ENCODE data around the gene OTUB2.

Gene OTUB2

DNA sequence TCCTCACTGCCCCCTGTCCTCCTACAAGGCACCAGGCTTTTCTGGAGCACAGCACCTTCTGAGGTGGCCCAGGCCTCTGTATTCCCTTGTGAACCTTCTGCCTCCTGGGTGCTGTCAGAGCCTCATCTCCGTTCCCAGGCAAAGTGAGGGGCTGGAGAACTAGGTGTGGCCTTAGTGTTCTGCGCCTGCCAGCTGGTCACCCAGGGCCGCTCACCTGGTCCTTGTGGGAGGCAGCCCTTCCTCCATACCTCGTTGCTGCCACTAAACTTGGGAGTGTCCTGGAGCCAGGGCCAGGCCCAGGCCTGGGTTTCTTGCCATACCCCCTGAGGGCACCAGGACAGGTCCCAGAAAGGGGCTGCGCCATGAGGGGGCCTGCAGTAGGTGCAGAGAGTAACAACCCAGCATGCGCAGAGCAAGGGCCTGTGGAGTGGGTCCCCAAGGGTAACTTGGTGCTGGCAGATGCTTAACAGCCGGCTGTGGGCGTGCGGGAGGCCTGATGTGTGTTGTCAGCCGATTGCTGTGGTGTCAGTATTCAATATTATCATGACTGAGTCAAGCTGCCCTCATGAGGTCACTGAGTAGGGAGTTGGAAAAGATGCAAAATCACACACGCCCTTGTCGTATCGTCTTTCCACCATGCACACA is 17.1 kb downstream of the OTUB2 start:
- DNase-seq, result no peak

- no peak for DNase-seq
These were observed 17.8 kb downstream of the OTUB2 start for GRCh38 chr14:94043756-94044475.

GRCh38 chr14:94044476-94045091 is 18.4 kb downstream of the OTUB2 start:
- no peak for DNase-seq

DNA sequence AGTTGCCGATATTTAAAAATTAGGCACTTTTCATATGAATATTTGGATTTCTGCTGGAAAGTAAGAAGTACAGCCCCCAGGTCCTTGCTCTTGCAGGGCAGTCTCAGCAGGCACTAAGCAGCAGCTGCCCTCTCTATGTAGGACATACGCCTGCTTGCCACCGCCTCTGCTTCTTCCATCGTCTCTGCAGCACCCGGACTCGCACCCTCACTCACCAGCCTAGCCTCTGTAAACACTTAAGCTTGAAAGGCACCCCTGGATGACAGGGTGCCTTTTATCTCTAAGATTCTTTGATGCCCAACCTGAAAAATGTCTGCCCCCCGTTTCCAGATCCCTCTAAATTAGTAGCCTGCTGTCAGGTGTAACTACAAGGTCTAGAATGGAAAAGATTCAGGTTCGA is 19.0 kb downstream of the OTUB2 start:
- DNase-seq, result no peak

DNA sequence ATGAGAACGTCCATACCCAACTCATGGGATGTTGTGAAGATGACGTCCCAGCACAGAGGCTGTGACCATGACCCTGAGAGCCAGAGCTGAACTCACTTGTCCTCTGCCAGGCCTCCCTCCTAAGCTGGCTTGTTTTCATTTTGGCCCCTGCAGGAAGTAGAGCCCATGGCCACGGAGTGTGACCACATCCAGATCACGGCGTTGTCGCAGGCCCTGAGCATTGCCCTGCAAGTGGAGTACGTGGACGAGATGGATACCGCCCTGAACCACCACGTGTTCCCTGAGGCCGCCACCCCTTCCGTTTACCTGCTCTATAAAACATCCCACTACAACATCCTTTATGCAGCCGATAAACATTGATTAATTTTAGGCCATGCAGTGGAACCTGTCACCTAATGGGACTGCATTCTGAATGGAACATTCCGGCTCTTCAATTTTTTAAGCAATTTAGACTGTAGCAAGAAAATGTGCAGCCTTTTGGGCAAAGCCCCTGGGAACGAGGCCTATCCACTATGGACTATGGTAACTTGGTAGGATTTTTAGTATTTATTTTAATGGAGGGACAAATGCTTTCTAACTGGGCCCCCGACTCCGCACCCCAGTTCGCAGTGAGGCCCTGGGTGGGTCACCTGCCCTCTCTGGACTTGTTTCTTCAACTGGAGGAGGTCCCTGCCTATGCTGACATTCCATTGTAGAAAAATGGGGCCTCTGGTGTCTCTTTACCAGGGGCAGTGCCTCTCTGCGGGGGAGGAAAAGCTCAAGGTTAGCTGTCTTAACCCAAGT is 19.6 kb downstream of the OTUB2 start:
- DNase-seq, result no peak

DNA sequence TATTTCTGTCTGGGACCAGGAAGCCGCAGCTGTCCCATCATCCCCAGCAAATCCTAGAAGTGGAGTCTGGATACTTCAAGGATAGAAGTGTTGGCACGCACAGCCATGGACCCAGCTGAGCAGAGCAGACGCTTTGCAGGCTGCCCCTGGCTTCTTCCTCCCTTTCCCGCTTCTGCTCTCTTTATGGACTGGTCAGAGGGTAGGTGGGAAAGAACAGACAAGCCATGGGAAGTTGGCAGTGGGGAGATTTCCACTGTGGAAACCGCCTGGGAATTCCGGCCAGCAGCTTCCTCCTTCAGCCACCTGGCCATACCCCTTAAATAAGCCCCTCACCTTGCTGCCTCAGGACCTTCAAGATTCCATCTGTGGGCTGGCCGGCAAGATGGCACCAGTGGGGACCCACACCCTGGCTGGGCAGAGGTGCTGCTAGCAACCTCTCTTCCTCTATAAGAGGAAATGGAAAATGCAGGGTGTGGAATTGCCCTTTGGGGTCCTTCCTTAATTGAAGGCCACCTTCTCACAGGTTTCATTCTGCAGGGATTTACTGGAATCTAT is 20.6 kb downstream of the OTUB2 start:
- DNase-seq, result no peak

GRCh38 chr14:94047581-94047980 is 21.4 kb downstream of the OTUB2 start:
- no peak for DNase-seq

DNA sequence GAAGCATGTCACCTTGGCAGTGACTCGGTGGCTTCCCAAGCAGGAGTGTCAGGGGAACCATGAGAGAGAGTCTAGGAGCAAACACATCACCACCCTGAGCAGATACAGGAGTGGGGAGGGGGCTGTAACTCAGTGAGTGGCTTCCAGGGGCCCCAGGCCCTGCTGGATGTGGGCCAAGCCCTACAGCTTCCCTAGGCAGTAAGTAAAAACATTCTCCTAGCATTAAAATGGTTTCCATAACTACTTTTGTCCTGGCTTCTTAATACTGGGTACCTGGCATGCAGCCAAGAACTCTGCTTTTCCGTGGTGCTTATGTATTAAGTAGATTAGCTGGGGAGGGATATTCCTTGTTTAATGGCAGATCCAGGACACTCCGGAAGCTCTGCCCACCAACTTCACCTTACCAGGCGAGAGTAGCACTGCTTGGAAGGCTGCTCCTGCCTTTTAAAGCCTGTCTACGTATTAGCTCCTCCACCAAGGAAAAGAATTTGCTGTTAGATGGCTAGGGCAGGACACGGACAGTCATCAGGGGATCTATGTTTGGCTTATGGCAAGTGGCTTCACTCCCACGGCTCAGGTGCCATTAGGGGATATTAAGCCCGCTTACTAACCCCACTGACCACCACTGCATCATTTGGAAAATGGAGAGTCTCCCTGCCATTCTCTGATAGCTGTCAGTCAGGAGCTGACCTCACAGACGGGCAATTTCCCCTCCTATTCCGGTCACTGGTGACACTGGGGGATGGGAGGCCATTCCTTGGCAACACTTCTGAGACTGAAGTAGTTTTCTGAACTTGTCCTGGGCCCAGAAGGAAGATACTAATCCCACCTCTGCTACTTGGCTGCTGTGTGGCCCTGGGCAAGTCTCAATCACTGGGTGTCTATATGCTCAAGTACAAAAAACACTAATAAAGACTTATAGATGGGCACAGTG is 22.8 kb downstream of the OTUB2 start:
- no peak for DNase-seq

GRCh38 chr14:94049625-94050023 is 23.5 kb downstream of the OTUB2 start:
- no peak for DNase-seq

DNA sequence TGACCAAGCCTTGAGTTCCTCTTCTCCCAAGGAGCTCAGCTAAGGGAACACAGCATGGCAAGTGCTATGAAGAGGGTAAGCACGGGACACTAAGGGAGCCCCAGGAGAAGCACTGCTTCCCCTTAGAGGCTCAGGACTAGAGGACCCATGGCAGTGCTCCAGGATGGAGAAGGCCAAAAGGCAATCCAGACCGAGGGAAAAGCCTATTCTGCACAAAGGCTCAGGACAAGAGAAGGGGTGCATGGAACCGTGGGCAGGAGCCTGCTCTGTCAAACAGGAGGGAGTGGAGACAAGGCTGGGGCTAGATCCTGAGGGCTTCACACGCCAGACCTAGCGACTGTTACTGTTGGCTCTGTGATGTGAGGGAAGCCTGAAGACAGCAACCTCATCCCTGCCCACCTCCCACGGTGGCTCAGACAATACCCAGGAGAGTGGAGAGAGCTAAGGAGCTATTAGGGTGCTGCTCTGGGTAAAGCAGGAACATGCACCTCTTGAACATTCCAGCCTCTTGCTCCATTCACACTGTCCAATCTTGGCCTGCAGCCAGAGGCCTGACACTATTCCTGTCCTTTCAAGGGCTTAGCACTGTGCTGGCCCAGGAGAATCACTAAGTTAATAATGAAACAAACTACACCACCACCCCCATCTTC is 24.2 kb downstream of the OTUB2 start:
- no peak for DNase-seq

GRCh38 chr14:94051115-94051514 is 25.0 kb downstream of the OTUB2 start:
- DNase-seq, result no peak

DNA sequence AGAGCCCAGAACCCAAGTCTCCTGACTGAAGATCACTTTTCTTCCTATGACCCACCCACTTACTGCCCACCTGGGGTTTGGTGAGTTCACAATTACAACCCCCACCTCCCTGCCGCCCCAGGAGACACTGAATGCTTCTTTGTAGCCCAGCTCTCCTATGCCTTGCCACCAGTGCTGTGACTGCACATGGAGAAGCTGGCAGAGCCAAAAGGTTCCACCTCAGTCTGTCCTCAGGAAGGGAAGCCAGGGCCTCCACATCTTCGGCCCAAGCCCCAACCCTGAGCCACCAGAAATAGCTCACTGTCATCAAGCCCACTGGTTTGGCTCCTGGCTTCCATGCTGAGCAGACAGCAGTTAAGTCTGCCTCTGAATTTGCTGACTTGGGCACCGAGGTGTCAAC is 25.6 kb downstream of the OTUB2 start:
- no peak for DNase-seq

- DNase-seq, result no peak
These were observed 26.1 kb downstream of the OTUB2 start for GRCh38 chr14:94052199-94052598.

DNA sequence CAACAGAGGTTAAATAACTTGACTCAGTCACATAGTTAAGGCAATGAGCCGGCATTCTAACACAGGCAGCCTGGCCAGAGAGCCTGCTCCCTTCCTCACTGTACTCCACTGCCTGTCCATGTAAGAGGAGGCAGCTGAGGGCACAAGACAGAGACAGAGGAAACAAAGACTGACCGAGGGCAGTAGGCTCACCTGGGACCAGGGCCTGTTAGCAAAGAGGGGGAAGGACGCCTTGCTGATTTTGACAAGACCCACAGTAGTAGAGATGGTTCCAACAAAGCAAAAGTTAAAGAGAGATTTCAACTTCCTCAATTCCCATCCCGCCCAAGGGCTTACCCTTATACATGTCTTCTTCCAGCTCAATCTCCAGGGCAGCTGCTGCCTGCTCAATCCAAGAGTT is 26.5 kb downstream of the OTUB2 start:
- no peak for DNase-seq

- DNase-seq, result no peak
These were observed 28.3 kb downstream of the OTUB2 start for GRCh38 chr14:94054401-94054800.

GRCh38 chr14:94054936-94055335 is 28.8 kb downstream of the OTUB2 start:
- DNase-seq, result no peak

DNA sequence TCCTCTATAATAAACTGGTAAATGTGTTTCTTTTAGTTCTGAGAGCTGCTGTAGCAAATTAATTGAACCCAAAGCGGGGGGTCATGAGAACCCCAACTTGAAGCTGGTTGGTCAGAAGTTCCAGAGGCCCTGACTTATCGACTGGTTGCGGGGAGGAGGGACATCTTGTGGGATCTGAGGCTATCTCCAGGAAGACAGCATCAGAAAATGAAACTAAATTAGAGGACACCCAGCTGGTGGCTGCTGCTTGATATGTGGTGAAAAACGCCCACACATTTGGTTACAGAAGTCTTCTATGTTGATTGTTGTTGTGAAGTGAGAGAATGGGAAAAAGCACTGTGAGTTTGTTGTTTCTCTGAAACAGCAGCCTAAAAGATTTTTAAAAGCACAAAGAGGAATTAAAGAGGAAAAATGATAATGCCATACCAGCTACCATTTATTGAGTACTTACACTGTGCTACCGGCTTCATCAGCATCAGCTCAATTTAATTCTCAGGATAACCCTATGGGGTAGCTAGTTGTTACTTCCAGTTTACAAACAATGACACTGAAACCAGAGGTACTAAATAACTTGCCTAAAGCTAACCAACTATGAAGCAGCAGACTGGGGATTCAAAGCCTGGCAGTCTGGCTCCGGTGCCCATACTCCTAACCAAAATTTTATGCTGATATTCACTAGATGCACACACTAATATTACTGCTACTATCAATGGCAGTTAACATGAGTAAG is 30.6 kb downstream of the OTUB2 start:
- DNase-seq, result peak in 1 of 2 donors; percentile 44

- no peak for DNase-seq
These were observed 32.1 kb downstream of the OTUB2 start for GRCh38 chr14:94058128-94058673.

GRCh38 chr14:94058674-94059138 is 32.6 kb downstream of the OTUB2 start:
- no peak for DNase-seq

DNA sequence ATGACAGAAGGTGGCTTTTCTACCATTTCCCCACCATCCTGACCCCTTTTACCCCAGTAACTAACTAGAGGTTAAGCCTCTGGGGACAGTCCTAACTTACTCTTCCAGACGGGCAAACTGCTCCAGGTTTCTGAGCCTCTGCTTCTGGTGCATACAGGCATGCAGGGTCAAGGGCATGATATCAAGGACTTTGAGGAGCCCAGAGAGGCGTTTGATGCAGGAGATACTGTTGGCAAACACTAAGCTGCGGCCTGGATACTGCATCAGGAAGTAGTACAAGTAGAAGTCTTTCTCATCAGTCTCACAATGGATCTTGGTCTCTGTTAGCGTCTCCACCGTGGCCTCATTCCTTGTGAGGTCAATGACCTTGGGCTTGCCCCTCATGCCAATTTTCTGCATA is 33.9 kb downstream of the OTUB2 start:
- DNase-seq, result no peak
